ENCODE results near the gene TNFRSF25.

The TNFRSF25 gene

GRCh38 chr1:6464915-6465314 is 1.1 kb downstream of the TNFRSF25 start:
- no peak for DNase-seq
- intact Hi-C loops (cut with DNase I; ENCODE audit: low total_unique reads): no loop called here
- H3K4me3 ChIP-seq: no peak overlapping the region
- H3K4me1 ChIP-seq: peaks cover 0 to 9% (median 3%) of the 10 kb centered on the region in 4 donors
- no peaks in the 10 kb centered on the region for H3K9me3 ChIP-seq
- TF ChIP-seq CTCF (IDR thresholded peaks at IDR 0.05): no peak
- H3K27me3 ChIP-seq: peaks cover 0 to 74% of the 10 kb centered on the region in 2 donors
- peaks cover 0 to 41% (median 25%) of the 10 kb centered on the region in 3 donors for H3K36me3 ChIP-seq
- no peak overlapping the region for H3K27ac ChIP-seq

GRCh38 chr1:6464514-6464836 is 1.5 kb downstream of the TNFRSF25 start:
- H3K4me3 ChIP-seq: no peak overlapping the region
- no peak for TF ChIP-seq CTCF (IDR thresholded peaks at IDR 0.05)
- DNase-seq: no peak
- peaks cover 0 to 79% of the 10 kb centered on the region in 2 donors for H3K27me3 ChIP-seq
- H3K36me3 ChIP-seq: peaks cover 0 to 37% (median 25%) of the 10 kb centered on the region in 3 donors
- intact Hi-C loops (cut with DNase I; ENCODE audit: low total_unique reads): no loop called here
- H3K27ac ChIP-seq: no peak overlapping the region
- peaks cover 0 to 9% (median 3%) of the 10 kb centered on the region in 4 donors for H3K4me1 ChIP-seq
- H3K9me3 ChIP-seq: no peaks in the 10 kb centered on the region

- H3K27me3 ChIP-seq: peaks cover 0 to 90% of the 10 kb centered on the region in 2 donors
- no peaks in the 10 kb centered on the region for H3K9me3 ChIP-seq
- TF ChIP-seq CTCF (IDR thresholded peaks at IDR 0.05): no peak
- H3K27ac ChIP-seq: no peak overlapping the region
- peaks cover 0 to 23% (median 13%) of the 10 kb centered on the region in 3 donors for H3K36me3 ChIP-seq
- peaks cover 0 to 9% (median 3%) of the 10 kb centered on the region in 4 donors for H3K4me1 ChIP-seq
- no peak overlapping the region for H3K4me3 ChIP-seq
- intact Hi-C loops (cut with DNase I; ENCODE audit: low total_unique reads): no loop called here
- DNase-seq: no peak
Observed at GRCh38 chr1:6463120-6463412, 2.9 kb downstream of the TNFRSF25 start.

GRCh38 chr1:6462412-6463119 is 3.4 kb downstream of the TNFRSF25 start:
- peaks cover 0 to 87% of the 10 kb centered on the region in 2 donors for H3K27me3 ChIP-seq
- peaks cover 0 to 18% (median 8%) of the 10 kb centered on the region in 3 donors for H3K36me3 ChIP-seq
- intact Hi-C loops (cut with DNase I; ENCODE audit: low total_unique reads): no loop called here
- H3K27ac ChIP-seq: no peak overlapping the region
- no peaks in the 10 kb centered on the region for H3K9me3 ChIP-seq
- H3K4me3 ChIP-seq: no peak overlapping the region
- peaks cover 0 to 9% (median 3%) of the 10 kb centered on the region in 4 donors for H3K4me1 ChIP-seq
- DNase-seq: no peak
- TF ChIP-seq CTCF (IDR thresholded peaks at IDR 0.05): no peak

- Histone ChIP-seq H3K27me3 (peaks cover 0 to 87% of the 10 kb centered on the region in 2 donors), H3K4me1 (peaks cover 0 to 9% (median 3%) of the 10 kb centered on the region in 4 donors), H3K9me3 (no peaks in the 10 kb centered on the region), H3K4me3 (no peak overlapping the region), H3K27ac (no peak overlapping the region), H3K36me3 (peaks cover 0 to 14% (median 6%) of the 10 kb centered on the region in 3 donors)
- DNase-seq: no peak
- no peak for TF ChIP-seq CTCF (IDR thresholded peaks at IDR 0.05)
- intact Hi-C loops (cut with DNase I; ENCODE audit: low total_unique reads): no loop called here
Observed at GRCh38 chr1:6461538-6462411, 4.2 kb downstream of the TNFRSF25 start.

Measured in tibial artery (tissue), 4 donors.